Activated naive CD8-positive, alpha-beta T cell treated with anti-CD3 and anti-CD28 coated beads for 36 hours (primary cell): ENCODE measurements around the gene SRGAP2. TPM values are rescaled to one million over a fixed set of nuclear protein-coding genes. Genes with fewer than 3 reads are reported as not detected.
"Not testable (repeated sequence)": the region's sequence is repeated elsewhere in the genome, so short reads cannot be mapped to it uniquely, and the experiment has no call there.

Experiments used
- DNase-seq: peaks from one replicate; pipeline ENCODE4 v3.0.0; 2021
- H3K27ac Mint-ChIP-seq: one replicate; pipeline ENCODE4 v1.8.0; 2022; ENCODE audit warnings: mild to moderate bottlenecking, moderate library complexity, mixed read lengths
- H3K27me3 Mint-ChIP-seq: one replicate; pipeline ENCODE4 v1.8.0; 2022; ENCODE audit warnings: mild to moderate bottlenecking, mixed read lengths
- H3K36me3 Mint-ChIP-seq: one replicate; pipeline ENCODE4 v1.8.0; 2021; ENCODE audit warnings: mild to moderate bottlenecking, mixed read lengths
- H3K4me1 Mint-ChIP-seq: one replicate; pipeline ENCODE4 v1.8.0; 2021; ENCODE audit warnings: mixed read lengths
- H3K4me3 Mint-ChIP-seq: one replicate; pipeline ENCODE4 v1.8.0; 2022; ENCODE audit warnings: mild to moderate bottlenecking, moderate library complexity, mixed read lengths
- H3K9me3 Mint-ChIP-seq: one replicate; pipeline ENCODE4 v1.8.0; 2022; ENCODE audit warnings: mixed read lengths
- total RNA-seq, 2 experiments: library from RNA; stranded (reverse); gene quantifications; one replicate each; pipeline ENCODE4 v1.2.3, GENCODE V29; 2021

Gene SRGAP2
- 10 to 100 TPM; 40.7 to 40.8 TPM for total RNA-seq

DNA sequence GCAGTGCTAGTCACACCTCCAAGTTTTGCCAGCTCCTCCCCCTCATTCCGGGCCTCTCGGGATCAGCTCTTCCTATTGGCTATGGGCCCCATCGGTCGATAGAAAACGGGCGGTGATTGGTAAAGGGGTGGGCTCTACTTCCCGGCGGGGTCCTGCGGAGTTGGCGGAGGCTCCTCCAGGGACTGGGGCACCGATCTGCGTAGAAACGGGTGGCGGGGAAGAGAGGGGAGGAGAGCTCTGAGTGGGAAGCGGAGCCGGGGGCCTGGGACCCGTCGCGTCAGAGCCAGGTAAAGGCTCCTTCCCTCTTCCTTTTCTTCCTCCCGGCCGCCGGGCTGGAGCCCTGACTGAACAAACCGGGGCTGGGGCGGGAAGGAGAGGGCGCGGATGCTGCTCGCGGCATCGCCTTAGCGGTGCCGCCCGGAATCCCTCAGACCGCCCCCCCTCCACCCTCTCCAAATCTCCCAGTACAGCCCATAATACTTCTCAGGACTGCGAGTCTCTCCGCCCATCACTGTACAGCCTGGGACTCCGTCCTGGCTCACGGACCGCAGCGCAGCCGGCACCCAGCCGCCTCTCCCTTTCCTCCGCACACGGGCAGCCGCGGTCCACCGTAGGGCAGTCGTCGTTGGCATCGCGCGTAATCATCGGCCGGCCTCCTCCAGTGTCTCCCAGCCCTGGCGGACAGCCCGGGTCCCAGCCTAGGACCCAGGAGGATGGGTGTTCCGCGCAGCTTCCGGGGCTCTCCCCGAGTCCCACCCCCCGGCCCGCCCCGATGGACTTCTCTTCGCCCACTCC is at the start of gene SRGAP2:
SRGAP2 (plus strand) TSS at position 178 of the 795 bp plus-strand sequence. CDS start 2,430 bp downstream, outside the sequence.
- H3K4me3 Mint-ChIP-seq, result peak within 1 kb of the TSS; percentile 84
- peak within 1 kb of the TSS; percentile 80 for H3K27ac Mint-ChIP-seq
- H3K4me1 Mint-ChIP-seq, H3K27me3 Mint-ChIP-seq, H3K9me3 Mint-ChIP-seq, H3K36me3 Mint-ChIP-seq: not testable (repeated sequence)
- DNase-seq, result peak; percentile 57

DNA sequence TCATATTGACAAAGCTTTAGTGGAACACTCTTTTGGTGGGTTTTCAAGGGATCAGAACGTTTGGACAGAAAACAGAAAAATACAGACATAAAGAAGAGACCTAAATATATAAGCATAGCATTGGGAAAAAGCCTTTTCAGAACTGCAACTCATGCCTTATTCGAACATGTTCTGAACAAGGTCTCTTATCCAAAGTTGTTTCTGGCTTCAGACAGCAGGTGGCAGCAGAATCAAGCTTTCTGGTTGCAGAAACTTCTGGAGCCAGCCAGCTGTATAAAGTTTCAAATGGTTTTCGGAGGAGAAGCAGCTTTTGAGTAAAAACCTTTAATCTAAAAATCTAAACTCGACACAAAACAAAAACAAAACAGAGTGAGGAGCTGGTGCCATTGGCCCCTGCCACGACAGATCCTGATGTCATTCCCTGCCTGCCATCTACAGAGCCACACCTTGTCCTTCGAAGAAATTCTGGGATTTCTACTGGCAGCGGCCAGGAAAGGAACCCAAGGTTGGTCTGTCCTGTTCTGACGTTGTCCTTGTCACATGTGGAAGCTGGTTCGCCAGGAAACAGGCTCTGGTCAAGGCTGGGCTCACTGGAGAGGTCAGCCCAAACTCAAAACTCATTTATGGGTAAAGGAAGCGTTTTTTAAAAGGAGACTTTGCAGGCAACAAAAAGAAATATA is 35.9 kb upstream of the SRGAP2 start:
- not testable (repeated sequence) for DNase-seq, H3K4me3 Mint-ChIP-seq, H3K27me3 Mint-ChIP-seq, H3K4me1 Mint-ChIP-seq, H3K27ac Mint-ChIP-seq, H3K9me3 Mint-ChIP-seq, H3K36me3 Mint-ChIP-seq

DNA sequence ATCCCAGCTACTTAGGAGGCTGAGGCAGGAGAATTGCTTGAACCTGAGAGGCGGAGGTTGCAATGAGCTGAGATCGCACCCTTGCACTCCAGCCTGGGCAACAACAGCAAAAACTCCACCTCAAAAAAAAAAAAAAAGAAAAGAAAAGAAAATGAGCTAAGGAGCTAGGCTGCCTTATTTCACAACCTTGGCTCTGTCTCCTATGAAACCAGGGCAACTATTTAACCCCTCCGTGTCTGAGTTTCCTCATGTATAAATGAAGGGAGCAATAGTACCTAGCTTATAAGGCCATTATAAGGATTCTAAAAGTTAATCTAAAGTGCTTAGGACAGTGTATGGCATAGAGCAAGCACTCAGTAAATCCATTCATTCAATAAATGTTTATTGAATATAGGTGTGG is 33.5 kb upstream of the SRGAP2 start:
- DNase-seq, H3K27ac Mint-ChIP-seq, H3K36me3 Mint-ChIP-seq, H3K4me1 Mint-ChIP-seq, H3K9me3 Mint-ChIP-seq, H3K27me3 Mint-ChIP-seq, H3K4me3 Mint-ChIP-seq: not testable (repeated sequence)

DNA sequence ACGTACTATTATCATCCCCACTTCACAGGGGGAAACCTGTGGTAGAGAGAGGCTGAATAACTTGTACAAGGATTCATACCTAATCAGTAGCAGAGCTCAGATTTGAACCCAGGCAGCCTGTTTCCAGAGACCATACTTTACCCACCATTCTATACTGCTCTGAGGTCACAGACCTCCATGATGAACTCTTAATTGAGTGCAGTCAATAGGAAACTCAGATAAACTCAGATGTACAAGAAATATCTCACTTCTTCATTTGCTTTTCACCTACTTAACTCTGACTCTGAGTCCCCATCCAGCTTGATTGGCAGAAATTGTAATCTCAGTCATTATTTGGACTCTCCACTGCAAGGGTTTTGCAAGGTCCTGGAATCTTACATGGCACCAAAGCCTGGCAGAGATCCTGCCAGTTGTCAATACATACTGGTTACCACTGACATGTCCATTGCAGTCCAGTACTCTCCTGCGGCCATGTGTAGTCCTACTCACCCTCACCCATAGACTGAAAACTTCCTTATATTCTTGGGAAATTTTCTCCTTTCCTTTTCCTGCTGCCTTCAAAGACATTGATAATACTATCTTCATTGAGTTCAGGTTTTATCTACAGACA is 30.1 kb upstream of the SRGAP2 start:
- not testable (repeated sequence) for H3K4me1 Mint-ChIP-seq, H3K4me3 Mint-ChIP-seq, H3K27me3 Mint-ChIP-seq, DNase-seq, H3K36me3 Mint-ChIP-seq, H3K9me3 Mint-ChIP-seq, H3K27ac Mint-ChIP-seq

DNA sequence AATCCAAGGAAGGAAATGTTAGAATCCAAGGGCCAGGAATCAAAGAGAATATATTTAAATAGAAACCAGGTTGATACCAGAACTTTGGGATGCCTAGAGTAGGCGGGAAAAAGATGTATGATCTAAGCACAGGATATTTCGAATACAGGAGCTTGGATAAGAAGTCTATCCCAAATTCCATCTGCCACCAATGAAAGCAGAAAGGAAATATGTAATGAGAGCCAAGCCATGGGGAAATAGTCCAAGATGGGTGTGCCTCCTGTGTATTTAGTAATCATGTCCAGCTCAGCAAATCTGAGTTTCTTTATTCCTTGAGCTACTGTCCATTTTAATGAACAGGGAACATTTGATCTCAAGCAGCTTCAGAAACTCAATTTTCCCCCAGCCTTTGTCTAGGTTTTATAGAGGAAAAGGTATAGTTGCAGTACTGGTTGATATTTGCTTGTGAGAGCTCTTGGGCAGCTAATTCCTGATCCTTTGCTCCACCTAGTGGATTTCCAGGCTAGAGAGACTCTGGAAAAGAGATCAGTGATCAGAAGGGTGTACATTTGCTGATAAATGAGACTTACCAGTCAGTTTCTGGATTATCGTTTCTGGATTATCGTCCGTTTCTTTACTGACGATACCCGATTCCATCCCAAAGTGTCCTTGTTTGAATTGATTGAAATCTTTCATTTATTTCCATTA is 29.0 kb upstream of the SRGAP2 start:
- H3K27ac Mint-ChIP-seq, H3K4me1 Mint-ChIP-seq, H3K27me3 Mint-ChIP-seq, H3K4me3 Mint-ChIP-seq, DNase-seq, H3K36me3 Mint-ChIP-seq, H3K9me3 Mint-ChIP-seq: not testable (repeated sequence)

DNA sequence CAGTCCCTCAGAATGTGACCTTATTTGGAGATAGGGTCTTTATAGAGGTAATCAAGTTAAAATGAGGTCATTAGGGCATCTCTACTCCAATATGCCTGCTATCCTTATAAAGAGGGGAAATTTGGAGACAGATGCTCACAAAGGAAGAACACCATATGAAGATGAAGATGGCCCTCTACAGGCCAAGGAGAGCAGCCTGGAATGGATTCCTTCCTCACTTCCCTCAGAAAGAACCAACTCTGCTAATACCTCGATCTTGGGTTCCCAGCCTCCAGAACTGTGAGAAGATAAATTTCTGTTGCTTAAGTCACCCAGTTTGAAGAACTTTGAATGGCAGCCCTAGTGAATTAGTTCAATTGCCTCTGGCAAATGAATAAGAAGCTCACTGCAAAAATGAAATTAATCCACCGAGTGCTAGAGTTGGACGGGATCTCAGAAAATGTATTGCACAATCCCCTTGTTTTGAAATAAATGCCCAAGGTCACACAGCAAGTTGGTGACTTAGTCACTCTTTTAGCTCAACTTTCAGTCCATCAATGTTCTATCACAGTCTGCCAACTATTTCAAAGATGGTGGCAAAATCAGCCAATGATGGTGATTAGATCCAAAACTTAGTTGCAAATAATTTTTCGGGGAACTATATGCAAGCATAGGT is 27.8 kb upstream of the SRGAP2 start:
- not testable (repeated sequence) for DNase-seq, H3K4me3 Mint-ChIP-seq, H3K4me1 Mint-ChIP-seq, H3K27ac Mint-ChIP-seq, H3K9me3 Mint-ChIP-seq, H3K36me3 Mint-ChIP-seq, H3K27me3 Mint-ChIP-seq

- not testable (repeated sequence) for H3K27me3 Mint-ChIP-seq, H3K4me1 Mint-ChIP-seq, H3K9me3 Mint-ChIP-seq, H3K4me3 Mint-ChIP-seq, H3K27ac Mint-ChIP-seq, H3K36me3 Mint-ChIP-seq, DNase-seq
Measured at GRCh38 chr1:206176114-206176502, 27.2 kb upstream of the SRGAP2 start.

DNA sequence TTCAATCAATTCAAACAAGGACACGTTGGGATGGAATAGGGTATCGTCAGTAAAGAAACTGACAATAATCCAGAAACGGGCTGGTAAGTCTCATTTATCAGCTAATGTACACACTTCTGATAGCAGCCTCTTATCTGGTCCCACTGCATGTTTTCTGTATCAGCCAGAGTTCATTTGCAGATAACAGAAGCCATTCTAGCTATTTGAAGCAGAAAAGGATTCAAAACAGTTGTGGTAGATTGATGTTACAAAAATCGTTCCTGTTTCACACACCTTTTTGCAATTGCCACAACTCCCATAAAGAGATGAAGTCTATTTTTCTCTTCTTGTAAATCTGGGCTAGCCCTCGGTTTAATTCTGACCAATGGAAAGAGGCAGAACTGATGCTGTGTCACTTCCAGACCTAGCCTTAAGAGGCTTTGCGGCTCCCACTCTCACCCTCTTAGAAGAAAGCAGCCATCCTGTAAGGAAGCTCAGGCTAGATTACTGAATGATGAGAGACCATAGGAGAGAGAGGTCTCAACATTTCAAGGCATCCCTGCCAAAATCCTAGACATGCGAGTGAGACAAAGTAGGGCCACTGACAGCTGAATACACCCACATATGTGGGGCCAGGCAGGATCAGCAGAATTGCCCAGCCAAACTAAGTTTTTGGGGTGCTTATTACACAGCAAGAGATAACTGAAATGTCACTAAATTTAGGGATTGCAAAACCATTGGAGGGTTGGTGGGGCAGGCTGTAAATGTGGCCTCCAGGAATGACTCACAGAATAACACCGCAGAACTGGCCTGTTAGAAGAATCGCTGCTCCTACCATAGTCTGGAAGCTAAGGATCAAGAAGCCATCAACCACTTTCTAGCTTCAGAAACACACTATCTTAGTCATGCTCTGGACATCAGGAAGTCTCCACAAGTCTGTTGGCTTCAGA is 25.0 kb upstream of the SRGAP2 start:
- not testable (repeated sequence) for H3K9me3 Mint-ChIP-seq, H3K4me1 Mint-ChIP-seq, H3K27ac Mint-ChIP-seq, DNase-seq, H3K4me3 Mint-ChIP-seq, H3K27me3 Mint-ChIP-seq, H3K36me3 Mint-ChIP-seq

DNA sequence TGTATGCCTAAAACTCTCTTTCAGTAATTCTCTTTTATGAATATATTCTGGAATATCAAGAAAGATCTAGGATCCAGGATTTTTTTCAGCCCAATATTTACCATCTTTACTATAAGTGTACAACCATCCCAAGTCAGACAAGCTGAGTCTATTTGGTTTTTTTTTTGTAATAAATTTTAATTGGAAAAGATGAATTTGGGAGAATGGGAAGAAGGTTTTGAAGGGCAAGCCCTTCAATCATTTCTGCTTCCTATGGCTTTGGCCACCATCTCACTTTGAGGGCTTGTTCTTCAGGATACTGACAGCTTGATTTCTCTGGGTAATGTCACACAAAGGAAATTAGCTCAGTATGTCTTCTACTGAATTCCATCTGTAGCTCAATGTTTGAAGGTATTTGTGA is 23.7 kb upstream of the SRGAP2 start:
- not testable (repeated sequence) for H3K27me3 Mint-ChIP-seq, H3K4me3 Mint-ChIP-seq, DNase-seq, H3K27ac Mint-ChIP-seq, H3K4me1 Mint-ChIP-seq, H3K36me3 Mint-ChIP-seq, H3K9me3 Mint-ChIP-seq

DNA sequence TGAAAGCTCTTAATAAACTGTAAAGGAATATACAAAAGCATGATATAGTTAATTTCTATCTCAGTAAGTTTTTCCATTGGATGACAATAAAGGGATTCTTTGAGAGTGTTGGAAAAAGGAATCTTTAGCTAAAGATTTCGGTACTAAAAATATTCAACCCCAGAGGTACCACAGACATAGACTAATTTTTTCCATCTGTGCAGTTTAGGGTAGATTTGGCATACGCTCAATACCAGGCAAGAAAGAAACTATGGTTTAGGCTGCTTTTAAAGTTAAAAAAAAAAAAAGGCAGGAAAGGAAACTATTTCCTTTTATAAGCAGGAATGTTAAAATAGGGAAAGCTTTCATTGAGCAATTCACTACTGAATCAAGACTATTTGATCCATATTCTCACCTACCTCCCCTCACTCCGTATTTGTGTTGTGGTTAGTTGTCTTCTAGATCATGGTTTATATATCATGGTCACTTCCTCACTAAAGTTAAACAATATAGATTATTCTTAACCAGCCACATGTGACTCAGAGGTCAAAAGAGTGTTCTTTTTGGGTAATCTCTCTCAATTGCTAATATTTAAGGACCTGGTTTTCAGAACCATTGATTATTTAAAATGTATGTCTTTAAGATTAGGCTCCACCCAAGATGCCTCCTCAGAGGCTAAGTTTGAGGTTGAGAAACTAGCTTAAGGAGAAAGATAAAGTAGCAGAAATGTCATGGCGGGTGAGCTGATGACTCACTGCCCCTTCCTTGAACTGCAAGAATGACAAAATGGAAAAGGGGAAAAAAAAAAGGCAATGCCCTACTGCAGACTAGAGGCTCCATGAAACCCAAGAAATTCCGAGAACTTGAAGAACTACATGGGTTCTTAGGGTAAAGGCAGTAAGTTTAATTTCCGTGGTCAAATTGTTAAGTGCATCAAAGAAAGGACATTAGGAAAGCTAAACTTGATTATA is 20.7 kb upstream of the SRGAP2 start:
- not testable (repeated sequence) for H3K27me3 Mint-ChIP-seq, H3K4me1 Mint-ChIP-seq, H3K9me3 Mint-ChIP-seq, H3K4me3 Mint-ChIP-seq, DNase-seq, H3K36me3 Mint-ChIP-seq, H3K27ac Mint-ChIP-seq

DNA sequence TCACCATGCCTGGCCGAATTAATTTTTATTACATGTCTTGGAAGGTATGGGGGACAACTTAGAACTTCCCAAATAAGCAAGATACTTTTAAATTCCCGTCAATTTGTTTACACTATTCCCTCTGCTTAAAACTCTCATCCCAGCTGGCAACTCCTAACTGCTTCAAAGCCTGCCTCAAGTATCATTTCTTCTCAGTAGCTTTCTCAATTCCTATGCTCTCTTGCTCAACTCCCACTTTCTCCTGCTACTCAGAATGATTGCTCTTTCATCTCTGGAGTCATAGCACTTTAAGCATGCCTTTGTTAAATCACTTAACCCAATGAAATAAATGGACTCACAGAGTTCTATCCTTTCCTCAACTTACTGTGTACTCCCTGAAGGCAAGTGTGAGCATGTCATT is 19.6 kb upstream of the SRGAP2 start:
- H3K36me3 Mint-ChIP-seq, H3K27me3 Mint-ChIP-seq, DNase-seq, H3K4me3 Mint-ChIP-seq, H3K27ac Mint-ChIP-seq, H3K9me3 Mint-ChIP-seq, H3K4me1 Mint-ChIP-seq: not testable (repeated sequence)

DNA sequence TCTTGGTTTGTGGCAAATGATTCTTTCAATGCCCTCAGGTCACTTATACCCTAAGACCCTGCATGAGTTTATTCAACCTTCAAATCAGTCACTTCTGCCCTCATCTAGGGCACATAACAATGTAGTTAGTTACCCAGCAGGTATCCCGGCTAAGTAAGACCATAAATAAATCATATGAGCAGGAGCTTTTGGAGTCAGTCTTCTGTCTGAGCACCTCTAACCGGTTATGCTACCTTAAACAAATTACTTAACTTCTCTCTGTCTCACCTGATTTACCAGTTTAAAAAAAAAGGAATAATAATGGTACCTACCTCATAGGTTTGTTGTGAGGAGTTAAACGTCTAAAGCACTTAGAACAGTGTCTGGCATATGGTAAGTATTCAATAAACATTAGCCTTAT is 17.6 kb upstream of the SRGAP2 start:
- not testable (repeated sequence) for H3K36me3 Mint-ChIP-seq, H3K27me3 Mint-ChIP-seq, H3K27ac Mint-ChIP-seq, H3K9me3 Mint-ChIP-seq, H3K4me3 Mint-ChIP-seq, H3K4me1 Mint-ChIP-seq, DNase-seq

DNA sequence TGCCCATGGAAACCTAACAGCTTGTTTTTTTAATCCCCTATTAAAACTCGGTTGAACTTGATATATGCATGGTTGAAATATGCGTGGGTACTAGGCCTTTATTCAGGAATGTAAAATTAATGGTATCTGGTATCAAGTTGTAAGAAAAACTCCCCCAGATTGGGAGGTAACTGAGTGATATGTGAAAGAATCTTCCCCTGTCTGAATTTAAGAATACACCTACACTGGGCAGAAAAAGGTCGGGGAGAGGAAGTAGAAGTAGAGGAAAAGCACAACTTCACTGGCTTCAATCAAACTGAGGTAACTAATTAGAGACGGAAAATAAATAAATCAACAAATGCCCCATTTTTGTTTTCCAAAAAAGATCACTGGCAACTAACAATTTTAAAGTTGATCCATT is 16.5 kb upstream of the SRGAP2 start:
- H3K36me3 Mint-ChIP-seq, H3K9me3 Mint-ChIP-seq: not testable (repeated sequence)

More for the DNA sequence above, 16.5 kb upstream of the SRGAP2 start:
- H3K27ac Mint-ChIP-seq, H3K4me1 Mint-ChIP-seq, H3K27me3 Mint-ChIP-seq, H3K4me3 Mint-ChIP-seq, DNase-seq: not testable (repeated sequence)
